ENCODE results near the gene SAMD3.

- TF ChIP-seq CTCF (IDR thresholded peaks at IDR 0.05) (no peak), POLR2A (IDR thresholded peaks at IDR 0.05) (no peak)
Observed at GRCh38 chr6:130223508-130223907, 757 bp upstream of the SAMD3 start.

All from heart left ventricle (tissue), 13 donors.